HG02884 (cell line): ENCODE data around the gene NUP35.

ENCODE experiments used
- ATAC-seq: cut with Tn5 transposase; IDR thresholded peaks from one replicate; pipeline ENCODE4 v1.9.1; 2021; ENCODE audit warnings: mild to moderate bottlenecking, moderate library complexity; ENCODE audit not compliant: unreplicated experiment

Gene NUP35

GRCh38 chr2:183204397-183204796, 80.2 kb downstream of the NUP35 start:
- ATAC-seq: no peak

- no peak for ATAC-seq
Observed at GRCh38 chr2:183207110-183207509, 82.9 kb downstream of the NUP35 start.

- no peak for ATAC-seq
Observed at GRCh38 chr2:183209395-183210028, 85.3 kb downstream of the NUP35 start.
